NOMO-1 (cell line): ENCODE data around the gene FCGR2B.
"Not testable (repeated sequence)": the region's sequence is repeated elsewhere in the genome, so short reads cannot be mapped to it uniquely, and the experiment has no call there.

Source experiments
- DNase-seq, 2 experiments: peaks; one replicate each; lab custom pipeline; 2025; ENCODE audit not compliant: unreplicated experiment in 2 of 2; lab: John Stamatoyannopoulos, UW

Gene FCGR2B

GRCh38 chr1:161662684-161663339, at the start of gene FCGR2B:
Gene FCGR2B (plus strand): TSS chr1:161663143. CDS start chr1:161663242, 99 bp downstream.
- not testable (repeated sequence) for DNase-seq

GRCh38 chr1:161616417-161616816, 46.5 kb upstream of the FCGR2B start:
- not testable (repeated sequence) for DNase-seq

- not testable (repeated sequence) for DNase-seq
These were observed 44.4 kb upstream of the FCGR2B start for GRCh38 chr1:161618517-161618916.

GRCh38 chr1:161620399-161620798, 42.5 kb upstream of the FCGR2B start:
- not testable (repeated sequence) for DNase-seq

GRCh38 chr1:161621181-161622000, 41.6 kb upstream of the FCGR2B start:
- peak; percentile 59 to 63 for DNase-seq

GRCh38 chr1:161622054-161622453, 40.9 kb upstream of the FCGR2B start:
- DNase-seq: not testable (repeated sequence)

- DNase-seq: not testable (repeated sequence)
These were observed 39.4 kb upstream of the FCGR2B start for GRCh38 chr1:161623401-161624051.

- not testable (repeated sequence) for DNase-seq
These were observed 38.3 kb upstream of the FCGR2B start for GRCh38 chr1:161624605-161625004.

- not testable (repeated sequence) for DNase-seq
These were observed 36.3 kb upstream of the FCGR2B start for GRCh38 chr1:161626445-161627146.

GRCh38 chr1:161630128-161630742, 32.7 kb upstream of the FCGR2B start:
- DNase-seq: not testable (repeated sequence)

GRCh38 chr1:161631076-161631475, 31.9 kb upstream of the FCGR2B start, which contains the start of gene FCGR3B:
Gene FCGR3B (minus strand): TSS chr1:161631176. CDS start chr1:161631094, 82 bp downstream.
- no peak for DNase-seq

GRCh38 chr1:161634993-161635392, 27.9 kb upstream of the FCGR2B start:
- DNase-seq: not testable (repeated sequence)

- not testable (repeated sequence) for DNase-seq
These were observed 26.7 kb upstream of the FCGR2B start for GRCh38 chr1:161636189-161636782.

GRCh38 chr1:161636976-161637375, 26.0 kb upstream of the FCGR2B start:
- DNase-seq: not testable (repeated sequence)

GRCh38 chr1:161638251-161638993, 24.5 kb upstream of the FCGR2B start:
- DNase-seq: not testable (repeated sequence)

GRCh38 chr1:161639203-161639602, 23.7 kb upstream of the FCGR2B start:
- DNase-seq: not testable (repeated sequence)

- peak in 1 of 2 experiments; percentile 88 for DNase-seq
These were observed 20.2 kb upstream of the FCGR2B start for GRCh38 chr1:161642697-161643096.

- DNase-seq: peak in 1 of 2 experiments; percentile 72
These were observed 19.3 kb upstream of the FCGR2B start for GRCh38 chr1:161643481-161644208.
